Left lung (tissue), 10 donors: ENCODE data around the gene PPME1. TPM values are rescaled to one million over a fixed set of nuclear protein-coding genes. Genes with fewer than 3 reads are reported as not detected.
"Not testable (repeated sequence)": the region's sequence is repeated elsewhere in the genome, so short reads cannot be mapped to it uniquely, and the experiment has no call there.

Experiments used
- ATAC-seq: fragments of 200-7000 bp; cut with Tn5 transposase; one replicate; pipeline ENCODE4 v1.9.1; 2020; ENCODE audit warnings: moderate library complexity
- DNase-seq, 4 donors: peaks; one replicate each; pipeline ENCODE4 v3.0.0-alpha.2; 2013 to 2020
- H3K27ac ChIP-seq, 2 donors: fragments of 200-600 bp; sonication (generic) in 1 of 2; one replicate each; pipeline versions ENCODE4 v1.5.0 to v1.8.0; 2020 to 2021
- H3K27me3 ChIP-seq, 2 donors: fragments of 200-600 bp; sonication (generic) in 1 of 2; one replicate each; pipeline versions ENCODE4 v1.5.0 to v1.8.0; 2020 to 2021
- H3K36me3 ChIP-seq, 2 donors: fragments of 200-600 bp; sonication (generic) in 1 of 2; one replicate each; pipeline versions ENCODE4 v1.5.0 to v1.8.0; 2020 to 2021
- H3K4me1 ChIP-seq, 2 donors: fragments of 200-600 bp; one replicate each; pipeline ENCODE4 v1.8.0; 2021
- H3K4me3 ChIP-seq, 2 donors: fragments of 200-600 bp; sonication (generic) in 1 of 2; one replicate each; pipeline versions ENCODE4 v1.5.0 to v1.8.0; 2020 to 2021; ENCODE audit warnings: mild to moderate bottlenecking in 1 of 2
- H3K9me3 ChIP-seq, 2 donors: fragments of 200-600 bp; sonication (generic) in 1 of 2; one replicate each; pipeline versions ENCODE4 v1.5.0 to v1.8.0; 2020 to 2021
- intact Hi-C, 2 donors: fragments of 100-400 bp; cut with DNase I; formaldehyde crosslinking; loops; one replicate each; pipeline versions ENCODE4 v1.11.2 to v1.14.2; 2022
- polyA plus RNA-seq, 6 donors: library from polyadenylated mRNA; unstranded; fragments of 120-200 nt; gene quantifications; one replicate each; pipeline ENCODE4 v1.2.1, GENCODE V29; 2013; ENCODE audit not compliant: insufficient read length in 6 of 6
- total RNA-seq, 2 donors: library from RNA; stranded (reverse); fragmentation: NEBNext Ultra II Directional; extraction: Animal tissue kit (Norgen Biotek cat#: 25700); gene quantifications; one replicate each; pipeline ENCODE4 v1.2.1, GENCODE V29; 2021
- TF ChIP-seq, protein P1 (sequence below), 2 donors: fragments of 200-600 bp; sonication (generic) in 1 of 2; IDR thresholded peaks; one replicate each; pipeline versions ENCODE4 v1.5.0 to v1.8.0; 2021; ENCODE audit warnings: antibody characterized with exemption in 2 of 2
- donor health status: DM: no; HTN: yes; CAD: no.
- donor health status: DM: no; HTN: no; CAD: no.

The PPME1 gene
- total and polyA plus RNA-seq, 8 donors: 30.8 to 48.0 (median 44.0) TPM

- ATAC-seq: peak; percentile 92
- H3K27me3 ChIP-seq: no peaks in the 10 kb centered on the region
- TF ChIP-seq, protein P1, sequence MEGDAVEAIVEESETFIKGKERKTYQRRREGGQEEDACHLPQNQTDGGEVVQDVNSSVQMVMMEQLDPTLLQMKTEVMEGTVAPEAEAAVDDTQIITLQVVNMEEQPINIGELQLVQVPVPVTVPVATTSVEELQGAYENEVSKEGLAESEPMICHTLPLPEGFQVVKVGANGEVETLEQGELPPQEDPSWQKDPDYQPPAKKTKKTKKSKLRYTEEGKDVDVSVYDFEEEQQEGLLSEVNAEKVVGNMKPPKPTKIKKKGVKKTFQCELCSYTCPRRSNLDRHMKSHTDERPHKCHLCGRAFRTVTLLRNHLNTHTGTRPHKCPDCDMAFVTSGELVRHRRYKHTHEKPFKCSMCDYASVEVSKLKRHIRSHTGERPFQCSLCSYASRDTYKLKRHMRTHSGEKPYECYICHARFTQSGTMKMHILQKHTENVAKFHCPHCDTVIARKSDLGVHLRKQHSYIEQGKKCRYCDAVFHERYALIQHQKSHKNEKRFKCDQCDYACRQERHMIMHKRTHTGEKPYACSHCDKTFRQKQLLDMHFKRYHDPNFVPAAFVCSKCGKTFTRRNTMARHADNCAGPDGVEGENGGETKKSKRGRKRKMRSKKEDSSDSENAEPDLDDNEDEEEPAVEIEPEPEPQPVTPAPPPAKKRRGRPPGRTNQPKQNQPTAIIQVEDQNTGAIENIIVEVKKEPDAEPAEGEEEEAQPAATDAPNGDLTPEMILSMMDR (IDR thresholded peaks at IDR 0.05): no peak
- peak overlapping the region in 1 of 2 donors; percentile 28 for H3K27ac ChIP-seq
- DNase-seq: no peak
- peaks cover 0 to 32% of the 10 kb centered on the region in 2 donors for H3K36me3 ChIP-seq
- H3K4me1 ChIP-seq: peaks cover 0 to 4% of the 10 kb centered on the region in 2 donors
- no peaks in the 10 kb centered on the region for H3K9me3 ChIP-seq
- intact Hi-C loops: no loop called here
- no peak overlapping the region for H3K4me3 ChIP-seq
Observed at GRCh38 chr11:74138572-74138971, 32.5 kb upstream of the PPME1 start.

DNA sequence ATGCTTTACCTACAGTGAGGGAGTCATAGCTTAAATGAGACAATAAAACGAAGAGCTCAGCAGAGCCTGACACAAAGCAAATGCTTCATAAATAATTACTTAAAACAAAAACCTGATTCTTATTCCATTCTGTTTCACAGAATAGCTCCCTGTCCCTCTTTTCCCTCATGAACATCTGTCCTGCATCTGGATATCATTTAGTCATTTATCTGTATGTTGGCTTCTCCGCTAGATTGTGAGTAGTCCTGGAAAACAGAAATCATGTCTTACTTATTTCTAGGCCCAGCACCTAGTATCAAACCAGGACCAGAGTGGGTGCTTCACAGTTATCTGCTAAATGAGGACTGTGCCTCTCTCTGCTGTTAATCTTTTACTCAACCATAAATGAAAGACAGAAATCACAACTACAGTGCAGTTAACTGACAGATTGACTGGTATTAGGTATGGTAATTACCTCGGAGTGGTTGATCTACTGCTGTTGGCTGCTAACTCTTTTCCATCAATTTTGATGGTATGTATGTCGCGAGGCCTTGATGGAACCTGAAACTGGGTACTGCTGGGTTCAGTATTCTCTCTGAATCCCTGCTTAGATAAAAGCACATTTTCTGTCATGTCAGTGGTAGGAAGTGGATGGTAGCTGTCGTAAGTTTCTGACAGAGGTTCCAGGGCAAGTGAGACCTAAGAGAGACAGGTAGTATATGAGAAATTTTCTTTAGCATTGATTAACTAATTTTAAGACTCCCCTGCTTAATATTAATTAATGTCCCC is 31.8 kb upstream of the PPME1 start:
- ATAC-seq: no peak
- H3K27ac ChIP-seq: no peak overlapping the region
- H3K27me3 ChIP-seq: no peaks in the 10 kb centered on the region
- no peak overlapping the region for H3K4me3 ChIP-seq
- intact Hi-C loops: no loop called here
- H3K9me3 ChIP-seq: no peaks in the 10 kb centered on the region
- peaks cover 0 to 31% of the 10 kb centered on the region in 2 donors for H3K36me3 ChIP-seq
- TF ChIP-seq, protein P1 (IDR thresholded peaks at IDR 0.05): no peak
- DNase-seq: no peak
- H3K4me1 ChIP-seq: peaks cover 0 to 4% of the 10 kb centered on the region in 2 donors

DNA sequence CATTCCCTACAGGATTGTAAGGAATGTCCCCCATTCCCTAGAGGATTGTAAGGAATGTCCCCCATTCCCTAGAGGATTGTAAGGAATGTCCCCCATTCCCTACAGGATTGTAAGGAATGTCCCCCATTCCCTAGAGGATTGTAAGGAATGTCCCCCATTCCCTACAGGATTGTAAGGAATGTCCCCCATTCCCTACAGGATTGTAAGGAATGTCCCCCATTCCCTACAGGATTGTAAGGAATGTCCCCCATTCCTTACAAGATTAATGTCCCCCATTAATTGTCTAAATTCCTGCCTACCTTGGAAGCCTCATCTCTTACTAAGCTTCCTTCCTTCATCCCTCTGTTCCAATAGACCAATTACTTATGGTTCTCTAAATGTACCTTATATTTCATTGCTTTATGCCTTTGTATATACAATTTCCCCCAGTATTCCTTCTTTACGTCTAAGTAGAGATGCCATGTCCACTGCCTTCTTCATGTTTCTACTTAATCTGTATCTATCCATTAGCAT is 31.1 kb upstream of the PPME1 start:
- H3K27me3 ChIP-seq, H3K4me1 ChIP-seq, H3K9me3 ChIP-seq, DNase-seq, H3K4me3 ChIP-seq, intact Hi-C loops, ATAC-seq, H3K27ac ChIP-seq: not testable (repeated sequence)
- H3K36me3 ChIP-seq: peaks cover 0 to 31% of the 10 kb centered on the region in 2 donors

- intact Hi-C loops: no loop called here
- Histone ChIP-seq H3K4me3 (no peak overlapping the region), H3K27me3 (no peaks in the 10 kb centered on the region), H3K36me3 (peaks cover 0 to 27% of the 10 kb centered on the region in 2 donors), H3K9me3 (no peaks in the 10 kb centered on the region), H3K27ac (no peak overlapping the region), H3K4me1 (peaks cover 0 to 4% of the 10 kb centered on the region in 2 donors)
- DNase-seq: no peak
- ATAC-seq: peak; percentile 38
- TF ChIP-seq, protein P1 (IDR thresholded peaks at IDR 0.05): no peak
Observed at GRCh38 chr11:74141241-74141695, 29.8 kb upstream of the PPME1 start.

DNA sequence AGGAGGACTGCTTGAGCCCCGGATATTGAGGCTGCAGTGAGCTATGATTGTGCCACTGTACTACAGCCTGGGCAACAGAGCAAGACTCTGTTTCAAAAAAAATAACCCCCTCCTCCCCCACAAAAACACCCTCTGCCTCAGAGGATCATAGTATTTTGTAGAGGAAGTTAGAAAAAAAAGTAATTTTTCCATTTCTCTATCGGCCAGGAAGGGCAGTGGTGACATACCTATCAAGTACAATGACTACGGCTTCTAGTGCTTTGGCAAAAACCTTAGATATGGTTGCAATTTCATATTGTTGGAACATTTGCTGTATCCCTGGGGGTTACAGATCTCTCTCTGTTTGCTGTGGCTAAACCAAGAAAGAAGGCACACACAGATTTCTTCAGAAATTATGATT is 29.2 kb upstream of the PPME1 start:
- H3K4me1 ChIP-seq: peaks cover 0 to 4% of the 10 kb centered on the region in 2 donors
- intact Hi-C loops: no loop called here
- no peak overlapping the region for H3K27ac ChIP-seq
- peaks cover 0 to 21% of the 10 kb centered on the region in 2 donors for H3K36me3 ChIP-seq
- no peaks in the 10 kb centered on the region for H3K9me3 ChIP-seq
- H3K4me3 ChIP-seq: no peak overlapping the region
- no peak for DNase-seq
- TF ChIP-seq, protein P1 (IDR thresholded peaks at IDR 0.05): no peak
- no peak for ATAC-seq
- H3K27me3 ChIP-seq: no peaks in the 10 kb centered on the region
